Measurements from ENCODE around the gene CADM1. TPM values are rescaled to one million over a fixed set of nuclear protein-coding genes. Genes with fewer than 3 reads are reported as not detected.

CADM1 gene
- total RNA-seq, 1 experiment from 2014 or later = 0.79 TPM

- no peak overlapping the region for H3K27ac ChIP-seq (ENCODE audit: low read depth, low read length)
- TF ChIP-seq EZH2 (IDR thresholded peaks at IDR 0.05) (no peak), ELF1 (IDR thresholded peaks at IDR 0.05; ENCODE audit: borderline replicate concordance, low read depth) (no peak), POLR2AphosphoS5 (IDR thresholded peaks at IDR 0.05; ENCODE audit: low read depth, low read length) (no peak), CEBPB (IDR thresholded peaks at IDR 0.05; ENCODE audit: low read depth) (no peak), ZBTB33 (IDR thresholded peaks at IDR 0.05; ENCODE audit: extremely low read depth, insufficient replicate concordance, low read length) (no peak), ZFX (IDR thresholded peaks at IDR 0.05) (no peak), CTCF (IDR thresholded peaks at IDR 0.05 in 2 of 3, conservative IDR thresholded peaks at IDR 0.05 in 1 of 3; ENCODE audit: borderline replicate concordance in 1 of 3, insufficient read depth in 1 of 3, low read depth in 2 of 3, low read length in 2 of 3) (no peak), SRF (IDR thresholded peaks at IDR 0.05; ENCODE audit: low read depth) (no peak), JUND (IDR thresholded peaks at IDR 0.05) (no peak), YY1 (IDR thresholded peaks at IDR 0.05; ENCODE audit: extremely low read depth, insufficient replicate concordance, low read depth, low read length) (no peak), EZH2phosphoT487 (IDR thresholded peaks at IDR 0.05; ENCODE audit: borderline replicate concordance) (no peak), EGR1 (IDR thresholded peaks at IDR 0.05; ENCODE audit: low read depth) (no peak), ATF3 (IDR thresholded peaks at IDR 0.05) (no peak), SIN3A (IDR thresholded peaks at IDR 0.05; ENCODE audit: low read depth) (no peak), CBX3 (IDR thresholded peaks at IDR 0.05; ENCODE audit: low read depth) (no peak), ZNF274 (IDR thresholded peaks at IDR 0.05; ENCODE audit: low read depth, low read length) (no peak), REST (IDR thresholded peaks at IDR 0.05; ENCODE audit: low read depth) (no peak), POLR2A (IDR thresholded peaks at IDR 0.05; ENCODE audit: borderline replicate concordance, extremely low read depth, insufficient read depth, insufficient read length) (no peak)
- DNase-seq (ENCODE audit: low read depth, low spot score) = no peak
- no peak for ATAC-seq
- H3K4me3 ChIP-seq (replicated peaks in 1 of 2; ENCODE audit: low read depth in 1 of 2, low read length in 2 of 2) = no peak overlapping the region
- no peaks in the 10 kb centered on the region for H3K9me2 ChIP-seq (ENCODE audit: insufficient read depth)
- H4K20me1 ChIP-seq (ENCODE audit: insufficient read depth) = no peaks in the 10 kb centered on the region
- no peak overlapping the region for H2AFZ ChIP-seq (ENCODE audit: low read depth, low read length, poor library complexity, severe bottlenecking)
- intact Hi-C loops (cut with micrococcal nuclease) = no loop called here
- ChIA-PET POLR2A (no interaction called here), CTCF (no interaction called here), RAD21 (ENCODE audit: low non-redundant PET in 1 of 2, low total read pairs in 2 of 2, uncharacterized antibody in 2 of 2, unreplicated experiment in 2 of 2) (no interaction called here)
- H3K36me3 ChIP-seq (ENCODE audit: control insufficient read depth in 1 of 2, insufficient read depth in 2 of 2, low read length in 2 of 2) = no peaks in the 10 kb centered on the region
- H3K9ac ChIP-seq (ENCODE audit: low read length) = no peak overlapping the region
- no peaks in the 10 kb centered on the region for H3K79me2 ChIP-seq (ENCODE audit: insufficient read depth, low read length)
- no peaks in the 10 kb centered on the region for H3K4me1 ChIP-seq (ENCODE audit: control insufficient read depth in 1 of 2, insufficient read depth in 2 of 2, low read length in 2 of 2)
- H3K4me2 ChIP-seq (ENCODE audit: low read length) = no peak overlapping the region
- H3K9me3 ChIP-seq (ENCODE audit: control insufficient read depth in 1 of 2, insufficient read depth in 1 of 2, low read depth in 1 of 2, low read length in 2 of 2) = no peaks in the 10 kb centered on the region
- no peaks in the 10 kb centered on the region for H3K27me3 ChIP-seq (ENCODE audit: insufficient read depth, low read length)
- BruUV-seq (replicated peaks) = no TSS peak
Measured at GRCh38 chr11:115411120-115411519, 93.1 kb downstream of the CADM1 start.

Data from HCT116 (cell line).